Parathyroid adenoma (tissue), 2 donors: ENCODE data around the gene FCHO2.

Source experiments
- H2AFZ ChIP-seq: fragments of 300-600 bp; sonication (generic); one replicate; pipeline ENCODE4 v1.7.0; 2017; ENCODE audit warnings: antibody characterized with exemption, mild to moderate bottlenecking
- H3K27ac ChIP-seq: fragments of 300-600 bp; sonication (generic); one replicate; pipeline ENCODE4 v1.7.0; 2017
- H3K27me3 ChIP-seq: fragments of 300-600 bp; sonication (generic); one replicate; pipeline ENCODE4 v1.7.0; 2017; ENCODE audit warnings: low read length; ENCODE audit not compliant: control insufficient read depth, insufficient read depth
- H3K36me3 ChIP-seq: fragments of 300-600 bp; sonication (generic); one replicate; pipeline ENCODE4 v1.7.0; 2017; ENCODE audit warnings: low read length; ENCODE audit not compliant: control insufficient read depth, insufficient read depth
- H3K4me1 ChIP-seq: fragments of 300-600 bp; sonication (generic); one replicate; pipeline ENCODE4 v1.7.0; 2017; ENCODE audit warnings: control low read depth
- H3K4me2 ChIP-seq: fragments of 300-600 bp; sonication (generic); one replicate; pipeline ENCODE4 v1.7.0; 2017; ENCODE audit warnings: low read length
- H3K4me3 ChIP-seq: fragments of 300-600 bp; sonication (generic); one replicate; pipeline ENCODE4 v1.7.0; 2017; ENCODE audit warnings: low read depth, low read length
- H3K79me2 ChIP-seq: fragments of 300-600 bp; sonication (generic); one replicate; pipeline ENCODE4 v1.7.0; 2017; ENCODE audit warnings: control low read depth
- H3K9ac ChIP-seq: fragments of 300-600 bp; sonication (generic); one replicate; pipeline ENCODE4 v1.7.0; 2017; ENCODE audit warnings: mild to moderate bottlenecking
- H3K9me3 ChIP-seq: fragments of 300-600 bp; sonication (generic); one replicate; pipeline ENCODE4 v1.7.0; 2017; ENCODE audit warnings: low read length; ENCODE audit not compliant: control insufficient read depth
- CTCF ChIP-seq: fragments of 300-600 bp; sonication (generic); IDR thresholded peaks from one replicate; pipeline ENCODE4 v1.7.0; 2017; ENCODE audit warnings: antibody characterized with exemption, mild to moderate bottlenecking
- donor health status: primary hyperparathyroidism.

Gene FCHO2

GRCh38 chr5:73032635-73033034, 76.8 kb downstream of the FCHO2 start:
- no peaks in the 10 kb centered on the region for H3K4me1 ChIP-seq
- no peak overlapping the region for H3K9ac ChIP-seq
- H2AFZ ChIP-seq: no peak overlapping the region
- TF ChIP-seq CTCF: no peak
- H3K4me2 ChIP-seq: no peak overlapping the region
- no peak overlapping the region for H3K27ac ChIP-seq
- H3K36me3 ChIP-seq: no peaks in the 10 kb centered on the region
- no peaks in the 10 kb centered on the region for H3K79me2 ChIP-seq
- H3K4me3 ChIP-seq: no peak overlapping the region
- H3K27me3 ChIP-seq: no peaks in the 10 kb centered on the region
- no peaks in the 10 kb centered on the region for H3K9me3 ChIP-seq

- Histone ChIP-seq H2AFZ (no peak overlapping the region), H3K9me3 (no peaks in the 10 kb centered on the region), H3K4me2 (no peak overlapping the region), H3K4me1 (no peaks in the 10 kb centered on the region), H3K79me2 (no peaks in the 10 kb centered on the region), H3K27ac (no peak overlapping the region), H3K9ac (no peak overlapping the region), H3K27me3 (no peaks in the 10 kb centered on the region), H3K36me3 (no peaks in the 10 kb centered on the region), H3K4me3 (no peak overlapping the region)
- TF ChIP-seq CTCF: no peak
Observed at GRCh38 chr5:73037545-73037944, 81.7 kb downstream of the FCHO2 start.

GRCh38 chr5:73039082-73039481, 83.2 kb downstream of the FCHO2 start:
- Histone ChIP-seq H3K9ac (no peak overlapping the region), H3K27me3 (no peaks in the 10 kb centered on the region), H3K4me1 (no peaks in the 10 kb centered on the region), H3K4me3 (no peak overlapping the region), H3K79me2 (no peaks in the 10 kb centered on the region), H2AFZ (no peak overlapping the region), H3K36me3 (no peaks in the 10 kb centered on the region), H3K4me2 (no peak overlapping the region), H3K9me3 (no peaks in the 10 kb centered on the region), H3K27ac (no peak overlapping the region)
- TF ChIP-seq CTCF: no peak

- H3K27ac ChIP-seq: no peak overlapping the region
- no peak overlapping the region for H3K9ac ChIP-seq
- no peaks in the 10 kb centered on the region for H3K79me2 ChIP-seq
- no peaks in the 10 kb centered on the region for H3K36me3 ChIP-seq
- H3K27me3 ChIP-seq: no peaks in the 10 kb centered on the region
- TF ChIP-seq CTCF: no peak
- no peak overlapping the region for H3K4me2 ChIP-seq
- no peaks in the 10 kb centered on the region for H3K9me3 ChIP-seq
- no peak overlapping the region for H3K4me3 ChIP-seq
- H2AFZ ChIP-seq: no peak overlapping the region
- H3K4me1 ChIP-seq: no peaks in the 10 kb centered on the region
Observed at GRCh38 chr5:73042993-73043392, 87.2 kb downstream of the FCHO2 start.

GRCh38 chr5:73044546-73044945, 88.7 kb downstream of the FCHO2 start:
- no peaks in the 10 kb centered on the region for H3K4me1 ChIP-seq
- no peak overlapping the region for H3K27ac ChIP-seq

More at GRCh38 chr5:73044546-73044945, 88.7 kb downstream of the FCHO2 start:
- Histone ChIP-seq H3K9ac (no peak overlapping the region), H2AFZ (no peak overlapping the region), H3K4me2 (no peak overlapping the region), H3K36me3 (no peaks in the 10 kb centered on the region), H3K4me3 (no peak overlapping the region), H3K9me3 (no peaks in the 10 kb centered on the region), H3K27me3 (no peaks in the 10 kb centered on the region), H3K79me2 (no peaks in the 10 kb centered on the region)
- TF ChIP-seq CTCF: no peak
